ENCODE data around the gene PTGR2. TPM values are rescaled to one million over a fixed set of nuclear protein-coding genes. Genes with fewer than 3 reads are reported as not detected.

The PTGR2 gene
- polyA plus RNA-seq, 1 donor from 2014 or later, result 7.2 TPM

DNA sequence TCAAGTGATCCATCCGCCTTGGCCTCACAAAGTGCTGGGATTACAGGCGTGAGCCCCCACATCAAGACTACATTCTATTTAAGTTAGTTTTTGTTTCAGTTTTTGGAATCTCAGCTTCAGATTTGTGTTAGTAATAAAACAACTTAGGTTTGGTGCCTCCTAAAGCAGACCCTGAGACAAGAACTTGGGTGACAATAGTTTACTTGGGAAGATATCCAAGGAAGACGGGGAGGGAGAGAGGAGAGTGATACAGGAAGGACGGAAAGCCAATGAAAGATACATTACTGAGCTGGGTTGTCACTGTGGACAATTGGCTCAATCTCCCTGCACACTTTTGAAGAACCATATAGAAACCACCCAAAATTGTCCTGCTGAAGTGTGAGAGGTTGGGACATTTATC is 22.6 kb upstream of the PTGR2 start:
- H3K4me3 ChIP-seq (ENCODE audit: low read length), result no peak overlapping the region
- H3K9me3 ChIP-seq (ENCODE audit: low read length), result no peaks in the 10 kb centered on the region
- H3K36me3 ChIP-seq (ENCODE audit: insufficient read depth, low read length), result no peaks in the 10 kb centered on the region
- no peaks in the 10 kb centered on the region for H3K9me2 ChIP-seq (ENCODE audit: insufficient read depth, low read length)
- H3K27me3 ChIP-seq (ENCODE audit: insufficient read depth, low read depth, low read length), result no peaks in the 10 kb centered on the region
- no peak overlapping the region for H2AFZ ChIP-seq (ENCODE audit: low read depth, low read length)
- no peaks in the 10 kb centered on the region for H3K79me2 ChIP-seq (replicated peaks; ENCODE audit: insufficient read depth, low read length)
- H3K27ac ChIP-seq (ENCODE audit: low read length), result no peak overlapping the region
- no peak overlapping the region for H3K4me2 ChIP-seq (ENCODE audit: low read length)
- TF ChIP-seq TAF1 (IDR thresholded peaks at IDR 0.05; ENCODE audit: low read depth) (no peak), RAD21 (conservative IDR thresholded peaks at IDR 0.05) (no peak), EP300 (conservative IDR thresholded peaks at IDR 0.05; ENCODE audit: poor library complexity, severe bottlenecking) (no peak), POLR2AphosphoS5 (IDR thresholded peaks at IDR 0.05) (no peak), SMC3 (conservative IDR thresholded peaks at IDR 0.05; ENCODE audit: poor library complexity) (no peak), MXI1 (conservative IDR thresholded peaks at IDR 0.05; ENCODE audit: poor library complexity, severe bottlenecking) (no peak), EZH2 (IDR thresholded peaks at IDR 0.05; ENCODE audit: borderline replicate concordance, insufficient read depth, low read length, poor library complexity, severe bottlenecking) (no peak)
- TF ChIP-seq, protein P1, sequence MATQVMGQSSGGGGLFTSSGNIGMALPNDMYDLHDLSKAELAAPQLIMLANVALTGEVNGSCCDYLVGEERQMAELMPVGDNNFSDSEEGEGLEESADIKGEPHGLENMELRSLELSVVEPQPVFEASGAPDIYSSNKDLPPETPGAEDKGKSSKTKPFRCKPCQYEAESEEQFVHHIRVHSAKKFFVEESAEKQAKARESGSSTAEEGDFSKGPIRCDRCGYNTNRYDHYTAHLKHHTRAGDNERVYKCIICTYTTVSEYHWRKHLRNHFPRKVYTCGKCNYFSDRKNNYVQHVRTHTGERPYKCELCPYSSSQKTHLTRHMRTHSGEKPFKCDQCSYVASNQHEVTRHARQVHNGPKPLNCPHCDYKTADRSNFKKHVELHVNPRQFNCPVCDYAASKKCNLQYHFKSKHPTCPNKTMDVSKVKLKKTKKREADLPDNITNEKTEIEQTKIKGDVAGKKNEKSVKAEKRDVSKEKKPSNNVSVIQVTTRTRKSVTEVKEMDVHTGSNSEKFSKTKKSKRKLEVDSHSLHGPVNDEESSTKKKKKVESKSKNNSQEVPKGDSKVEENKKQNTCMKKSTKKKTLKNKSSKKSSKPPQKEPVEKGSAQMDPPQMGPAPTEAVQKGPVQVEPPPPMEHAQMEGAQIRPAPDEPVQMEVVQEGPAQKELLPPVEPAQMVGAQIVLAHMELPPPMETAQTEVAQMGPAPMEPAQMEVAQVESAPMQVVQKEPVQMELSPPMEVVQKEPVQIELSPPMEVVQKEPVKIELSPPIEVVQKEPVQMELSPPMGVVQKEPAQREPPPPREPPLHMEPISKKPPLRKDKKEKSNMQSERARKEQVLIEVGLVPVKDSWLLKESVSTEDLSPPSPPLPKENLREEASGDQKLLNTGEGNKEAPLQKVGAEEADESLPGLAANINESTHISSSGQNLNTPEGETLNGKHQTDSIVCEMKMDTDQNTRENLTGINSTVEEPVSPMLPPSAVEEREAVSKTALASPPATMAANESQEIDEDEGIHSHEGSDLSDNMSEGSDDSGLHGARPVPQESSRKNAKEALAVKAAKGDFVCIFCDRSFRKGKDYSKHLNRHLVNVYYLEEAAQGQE (IDR thresholded peaks at IDR 0.05; ENCODE audit: borderline replicate concordance), result no peak
- TF ChIP-seq, protein P2, sequence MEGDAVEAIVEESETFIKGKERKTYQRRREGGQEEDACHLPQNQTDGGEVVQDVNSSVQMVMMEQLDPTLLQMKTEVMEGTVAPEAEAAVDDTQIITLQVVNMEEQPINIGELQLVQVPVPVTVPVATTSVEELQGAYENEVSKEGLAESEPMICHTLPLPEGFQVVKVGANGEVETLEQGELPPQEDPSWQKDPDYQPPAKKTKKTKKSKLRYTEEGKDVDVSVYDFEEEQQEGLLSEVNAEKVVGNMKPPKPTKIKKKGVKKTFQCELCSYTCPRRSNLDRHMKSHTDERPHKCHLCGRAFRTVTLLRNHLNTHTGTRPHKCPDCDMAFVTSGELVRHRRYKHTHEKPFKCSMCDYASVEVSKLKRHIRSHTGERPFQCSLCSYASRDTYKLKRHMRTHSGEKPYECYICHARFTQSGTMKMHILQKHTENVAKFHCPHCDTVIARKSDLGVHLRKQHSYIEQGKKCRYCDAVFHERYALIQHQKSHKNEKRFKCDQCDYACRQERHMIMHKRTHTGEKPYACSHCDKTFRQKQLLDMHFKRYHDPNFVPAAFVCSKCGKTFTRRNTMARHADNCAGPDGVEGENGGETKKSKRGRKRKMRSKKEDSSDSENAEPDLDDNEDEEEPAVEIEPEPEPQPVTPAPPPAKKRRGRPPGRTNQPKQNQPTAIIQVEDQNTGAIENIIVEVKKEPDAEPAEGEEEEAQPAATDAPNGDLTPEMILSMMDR (IDR thresholded peaks at IDR 0.05; ENCODE audit: poor library complexity, severe bottlenecking), result no peak
- H4K20me1 ChIP-seq (ENCODE audit: insufficient read depth), result no peaks in the 10 kb centered on the region
- H3F3A ChIP-seq (ENCODE audit: insufficient read depth, low read length, poor library complexity, severe bottlenecking), result no peaks in the 10 kb centered on the region
- no peak overlapping the region for H3K9ac ChIP-seq (ENCODE audit: low read length)

DNA sequence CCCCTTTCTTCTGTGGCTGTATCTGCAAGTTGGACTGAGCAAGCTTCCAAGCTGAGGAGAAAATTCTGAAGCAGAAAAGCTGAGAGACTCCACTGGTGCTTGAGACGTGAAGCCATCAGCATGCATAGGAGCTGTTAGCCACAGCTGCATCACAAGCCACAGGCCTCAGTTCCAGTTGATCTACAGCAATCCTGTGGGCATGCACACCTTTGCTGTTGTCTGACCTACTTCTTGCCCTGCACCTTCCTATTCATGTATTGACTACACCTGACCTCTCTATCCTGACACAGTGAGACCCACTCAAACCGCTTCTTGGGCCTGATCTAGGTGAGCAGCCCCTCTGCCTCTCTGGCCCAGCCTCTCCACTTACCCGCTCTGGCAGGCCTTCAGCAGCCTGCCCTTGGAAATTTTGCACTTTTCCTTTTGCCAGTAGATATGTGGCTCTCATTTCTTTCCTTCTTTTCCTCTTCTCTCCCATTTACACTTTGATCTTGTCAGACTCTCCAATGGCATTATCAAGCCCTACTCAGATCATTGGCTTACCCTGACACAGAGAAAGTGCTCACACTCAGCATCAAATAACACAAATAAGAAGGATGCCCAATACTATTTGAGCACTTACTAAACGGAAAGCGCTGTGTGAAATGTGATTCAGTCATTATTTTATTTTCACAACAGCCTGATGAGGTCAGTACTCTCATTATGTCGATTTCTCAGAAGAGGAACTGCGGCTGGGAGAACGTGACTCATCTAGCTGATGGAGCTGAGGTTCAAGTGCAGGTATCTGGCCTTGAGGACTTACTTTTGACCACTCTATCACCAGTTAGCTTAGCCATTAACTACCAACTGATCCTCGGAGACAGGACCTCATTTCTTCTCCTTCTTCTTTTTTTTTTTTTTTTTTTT is 21.9 kb upstream of the PTGR2 start:
- no peak for TF ChIP-seq TAF1 (IDR thresholded peaks at IDR 0.05; ENCODE audit: low read depth)
- no peak for TF ChIP-seq RAD21 (conservative IDR thresholded peaks at IDR 0.05)
- TF ChIP-seq, protein P1 (IDR thresholded peaks at IDR 0.05; ENCODE audit: borderline replicate concordance), result no peak
- TF ChIP-seq, protein P2 (IDR thresholded peaks at IDR 0.05; ENCODE audit: poor library complexity, severe bottlenecking), result no peak
- TF ChIP-seq EZH2 (IDR thresholded peaks at IDR 0.05; ENCODE audit: borderline replicate concordance, insufficient read depth, low read length, poor library complexity, severe bottlenecking), result no peak
- no peak for TF ChIP-seq MXI1 (conservative IDR thresholded peaks at IDR 0.05; ENCODE audit: poor library complexity, severe bottlenecking)
- TF ChIP-seq EP300 (conservative IDR thresholded peaks at IDR 0.05; ENCODE audit: poor library complexity, severe bottlenecking), result no peak
- TF ChIP-seq POLR2AphosphoS5 (IDR thresholded peaks at IDR 0.05), result no peak
- no peak for TF ChIP-seq SMC3 (conservative IDR thresholded peaks at IDR 0.05; ENCODE audit: poor library complexity)
- H3K4me3 ChIP-seq (ENCODE audit: low read length), result no peak overlapping the region
- H3K4me2 ChIP-seq (ENCODE audit: low read length), result no peak overlapping the region
- H3K36me3 ChIP-seq (ENCODE audit: insufficient read depth, low read length), result no peaks in the 10 kb centered on the region
- H3F3A ChIP-seq (ENCODE audit: insufficient read depth, low read length, poor library complexity, severe bottlenecking), result no peaks in the 10 kb centered on the region
- no peak overlapping the region for H3K27ac ChIP-seq (ENCODE audit: low read length)
- no peaks in the 10 kb centered on the region for H3K27me3 ChIP-seq (ENCODE audit: insufficient read depth, low read depth, low read length)
- no peaks in the 10 kb centered on the region for H3K9me3 ChIP-seq (ENCODE audit: low read length)
- H4K20me1 ChIP-seq (ENCODE audit: insufficient read depth), result no peaks in the 10 kb centered on the region
- H3K9ac ChIP-seq (ENCODE audit: low read length), result no peak overlapping the region
- no peaks in the 10 kb centered on the region for H3K79me2 ChIP-seq (replicated peaks; ENCODE audit: insufficient read depth, low read length)
- H3K9me2 ChIP-seq (ENCODE audit: insufficient read depth, low read length), result no peaks in the 10 kb centered on the region
- no peak overlapping the region for H2AFZ ChIP-seq (ENCODE audit: low read depth, low read length)

Data from neural cell (in vitro differentiated cells).